Tibial nerve (tissue), 3 donors: ENCODE results near the gene YIPF6.

Source experiments
- POLR2A ChIP-seq, 2 donors: fragments of 450-650 bp; IDR thresholded peaks; one replicate each; pipeline ENCODE4 v1.6.1; 2017; ENCODE audit warnings: antibody characterized with exemption in 2 of 2, mild to moderate bottlenecking in 2 of 2, moderate library complexity in 2 of 2
- TF ChIP-seq, protein P1 (sequence below), 5 experiments: fragments of 200-600 bp in 3 of 5; fragments of 450-650 bp in 2 of 5; sonication (generic) in 3 of 5; IDR thresholded peaks; one replicate each; pipeline ENCODE4 v1.5.1; 2016 to 2019; ENCODE audit warnings: antibody characterized with exemption in 5 of 5, mild to moderate bottlenecking in 3 of 5, moderate library complexity in 2 of 5

- TF ChIP-seq, protein P1, sequence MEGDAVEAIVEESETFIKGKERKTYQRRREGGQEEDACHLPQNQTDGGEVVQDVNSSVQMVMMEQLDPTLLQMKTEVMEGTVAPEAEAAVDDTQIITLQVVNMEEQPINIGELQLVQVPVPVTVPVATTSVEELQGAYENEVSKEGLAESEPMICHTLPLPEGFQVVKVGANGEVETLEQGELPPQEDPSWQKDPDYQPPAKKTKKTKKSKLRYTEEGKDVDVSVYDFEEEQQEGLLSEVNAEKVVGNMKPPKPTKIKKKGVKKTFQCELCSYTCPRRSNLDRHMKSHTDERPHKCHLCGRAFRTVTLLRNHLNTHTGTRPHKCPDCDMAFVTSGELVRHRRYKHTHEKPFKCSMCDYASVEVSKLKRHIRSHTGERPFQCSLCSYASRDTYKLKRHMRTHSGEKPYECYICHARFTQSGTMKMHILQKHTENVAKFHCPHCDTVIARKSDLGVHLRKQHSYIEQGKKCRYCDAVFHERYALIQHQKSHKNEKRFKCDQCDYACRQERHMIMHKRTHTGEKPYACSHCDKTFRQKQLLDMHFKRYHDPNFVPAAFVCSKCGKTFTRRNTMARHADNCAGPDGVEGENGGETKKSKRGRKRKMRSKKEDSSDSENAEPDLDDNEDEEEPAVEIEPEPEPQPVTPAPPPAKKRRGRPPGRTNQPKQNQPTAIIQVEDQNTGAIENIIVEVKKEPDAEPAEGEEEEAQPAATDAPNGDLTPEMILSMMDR (IDR thresholded peaks at IDR 0.05) = no peak
- no peak for TF ChIP-seq POLR2A (IDR thresholded peaks at IDR 0.05)
Measured at GRCh38 chrX:68534691-68535090, 35.8 kb downstream of the YIPF6 start.
